AG09309 (cell line): ENCODE data around the gene PGK1.
"Not testable (repeated sequence)": the region's sequence is repeated elsewhere in the genome, so short reads cannot be mapped to it uniquely, and the experiment has no call there.

Experiments
- DNase-seq: peaks from one replicate; pipeline ENCODE4 v3.0.0-alpha.2; 2010; ENCODE audit warnings: low read depth
- H3K4me3 ChIP-seq: 2 replicates; pipeline ENCODE4 v1.5.1; 2011; ENCODE audit warnings: mild to moderate bottlenecking, low read depth, low read length, moderate library complexity; ENCODE audit not compliant: control insufficient read depth
- TF ChIP-seq, protein P1 (sequence below): IDR thresholded peaks from 2 replicates; pipeline ENCODE4 v1.5.1; 2011; ENCODE audit warnings: mild to moderate bottlenecking, low read depth, low read length, inconsistent platforms; ENCODE audit not compliant: insufficient read depth, control insufficient read depth; ENCODE audit errors: missing control alignments

The PGK1 gene

DNA sequence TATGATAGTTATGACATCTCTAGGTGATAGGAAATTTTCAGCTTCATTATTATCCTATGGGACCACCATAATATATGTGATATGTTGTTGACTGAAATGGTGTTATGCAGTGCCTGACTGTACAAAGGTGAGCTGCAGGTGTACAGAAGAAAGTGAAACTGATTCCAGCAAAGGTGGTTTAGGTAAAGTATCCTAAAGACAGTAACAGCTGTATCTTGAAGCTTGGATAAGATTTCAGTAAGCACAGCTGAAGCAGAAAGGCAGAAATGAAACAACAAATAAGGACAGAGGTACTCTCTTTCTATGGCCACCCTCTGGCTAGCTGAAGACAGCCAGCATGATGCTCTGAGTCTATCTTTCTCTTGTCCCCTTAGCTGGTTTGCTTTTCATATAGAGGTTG lies 30.0 kb upstream of the PGK1 start:
- H3K4me3 ChIP-seq: no peak overlapping the region
- TF ChIP-seq, protein P1, sequence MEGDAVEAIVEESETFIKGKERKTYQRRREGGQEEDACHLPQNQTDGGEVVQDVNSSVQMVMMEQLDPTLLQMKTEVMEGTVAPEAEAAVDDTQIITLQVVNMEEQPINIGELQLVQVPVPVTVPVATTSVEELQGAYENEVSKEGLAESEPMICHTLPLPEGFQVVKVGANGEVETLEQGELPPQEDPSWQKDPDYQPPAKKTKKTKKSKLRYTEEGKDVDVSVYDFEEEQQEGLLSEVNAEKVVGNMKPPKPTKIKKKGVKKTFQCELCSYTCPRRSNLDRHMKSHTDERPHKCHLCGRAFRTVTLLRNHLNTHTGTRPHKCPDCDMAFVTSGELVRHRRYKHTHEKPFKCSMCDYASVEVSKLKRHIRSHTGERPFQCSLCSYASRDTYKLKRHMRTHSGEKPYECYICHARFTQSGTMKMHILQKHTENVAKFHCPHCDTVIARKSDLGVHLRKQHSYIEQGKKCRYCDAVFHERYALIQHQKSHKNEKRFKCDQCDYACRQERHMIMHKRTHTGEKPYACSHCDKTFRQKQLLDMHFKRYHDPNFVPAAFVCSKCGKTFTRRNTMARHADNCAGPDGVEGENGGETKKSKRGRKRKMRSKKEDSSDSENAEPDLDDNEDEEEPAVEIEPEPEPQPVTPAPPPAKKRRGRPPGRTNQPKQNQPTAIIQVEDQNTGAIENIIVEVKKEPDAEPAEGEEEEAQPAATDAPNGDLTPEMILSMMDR: no peak
- no peak for DNase-seq

DNA sequence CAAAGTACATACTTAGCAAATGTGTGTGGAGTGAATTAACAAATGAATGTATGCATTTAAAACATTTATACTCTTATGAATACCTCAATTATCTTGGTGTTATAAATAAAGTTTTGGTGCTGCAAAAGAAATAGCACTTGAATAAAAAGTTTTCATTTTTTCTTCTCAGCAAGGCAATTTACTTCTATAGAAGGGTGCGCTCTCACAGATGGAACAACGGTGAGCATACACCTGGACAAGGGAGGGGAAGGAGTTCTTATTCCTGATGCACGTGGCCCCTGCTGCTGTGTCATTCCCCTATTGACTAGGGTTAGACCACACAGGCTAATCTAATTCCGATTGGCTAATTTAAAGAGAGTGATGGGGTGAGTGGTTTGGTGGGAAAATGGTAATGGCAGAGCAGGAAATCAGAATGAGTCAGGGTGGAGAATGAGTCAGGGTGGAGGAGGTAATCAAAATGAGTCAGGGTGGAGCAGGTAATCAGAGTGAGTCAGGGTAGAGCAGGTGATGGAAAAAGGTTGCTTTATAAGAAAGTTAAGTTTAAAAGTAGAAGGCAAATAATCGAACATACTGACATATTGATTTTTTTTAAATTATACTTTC lies 28.2 kb upstream of the PGK1 start:
- DNase-seq: no peak
- TF ChIP-seq, protein P1: no peak
- H3K4me3 ChIP-seq: no peak overlapping the region

DNA sequence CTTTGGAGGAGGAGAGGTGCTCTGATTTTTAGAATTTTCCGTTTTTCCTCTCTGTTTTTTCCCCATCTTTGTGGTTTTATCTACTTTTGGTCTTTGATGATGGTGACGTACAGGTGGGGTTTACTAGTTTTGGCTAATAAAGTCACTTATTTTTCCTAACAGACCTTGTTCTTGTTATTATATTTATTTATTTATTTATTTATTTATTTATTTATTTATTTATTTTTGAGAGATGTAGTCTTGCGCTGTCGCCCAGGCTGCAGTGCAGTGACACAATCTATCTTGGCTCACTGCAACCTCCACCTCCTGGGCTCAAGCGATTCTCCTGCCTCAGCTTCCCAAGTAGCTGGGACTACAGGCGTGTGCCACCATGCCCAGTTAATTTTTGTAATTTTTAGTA lies 22.6 kb upstream of the PGK1 start:
- H3K4me3 ChIP-seq, DNase-seq: not testable (repeated sequence)

DNA sequence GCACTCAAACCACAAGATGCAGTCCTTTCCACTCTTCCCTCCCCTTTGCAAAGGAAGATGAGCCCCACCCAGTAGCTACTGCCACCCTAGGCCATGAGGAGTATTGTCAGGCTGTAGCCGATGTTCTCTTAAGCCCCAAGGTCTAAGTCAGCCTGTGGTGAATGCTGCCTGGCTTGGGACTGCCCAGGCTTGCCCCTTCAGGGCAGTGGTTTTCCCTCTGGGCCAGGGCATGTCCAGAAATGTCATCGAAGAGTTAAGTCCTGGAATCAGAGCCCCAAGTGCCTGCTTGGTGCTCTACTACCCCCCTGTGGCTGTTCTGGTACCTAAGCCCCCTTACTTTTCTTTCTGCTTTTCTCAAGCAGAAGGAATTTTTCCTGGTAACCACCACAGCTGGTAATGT lies 11.8 kb upstream of the PGK1 start:
- DNase-seq: no peak
- no peak overlapping the region for H3K4me3 ChIP-seq
- TF ChIP-seq, protein P1: peak; percentile 52

DNA sequence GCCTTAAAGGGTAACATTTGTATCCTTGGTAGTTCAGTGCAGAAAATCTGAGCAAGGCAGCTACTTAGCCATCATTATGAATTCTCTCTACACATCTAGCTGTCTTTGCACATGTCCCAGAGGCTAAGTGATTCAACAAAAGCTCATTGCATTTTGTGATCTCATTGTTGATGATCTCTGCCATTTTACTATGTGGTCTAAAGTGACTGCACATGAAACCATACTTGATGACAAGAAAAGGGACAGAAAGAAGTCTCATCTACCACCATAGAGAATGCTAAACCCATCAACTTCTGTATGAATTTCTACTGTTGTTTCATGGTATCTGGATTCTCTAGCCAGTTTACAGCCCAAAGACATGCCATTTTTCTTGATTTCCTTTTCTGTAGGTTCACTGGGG lies 5.9 kb upstream of the PGK1 start:
- no peak overlapping the region for H3K4me3 ChIP-seq
- no peak for DNase-seq
- TF ChIP-seq, protein P1: no peak

DNA sequence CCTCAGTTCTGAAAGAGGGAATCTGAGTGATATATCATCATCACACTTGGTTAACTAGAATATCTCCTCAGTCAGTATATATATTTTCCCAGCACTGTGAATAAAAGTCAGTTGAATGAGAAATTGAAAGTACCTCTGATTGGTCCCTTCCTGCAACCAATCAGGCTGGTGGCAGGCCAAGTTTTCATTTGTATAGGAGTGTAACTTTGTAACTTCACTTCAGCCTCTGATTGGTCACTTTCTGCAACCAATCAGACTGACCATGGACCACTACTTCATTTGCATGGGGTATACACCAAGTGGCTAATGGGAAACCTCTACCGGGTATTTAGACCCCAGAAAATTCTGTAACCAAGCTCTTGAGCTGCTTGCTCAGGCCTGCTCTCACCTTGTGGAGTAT lies 2.0 kb upstream of the PGK1 start:
- no peak for DNase-seq
- TF ChIP-seq, protein P1: no peak
- H3K4me3 ChIP-seq: no peak overlapping the region

DNA sequence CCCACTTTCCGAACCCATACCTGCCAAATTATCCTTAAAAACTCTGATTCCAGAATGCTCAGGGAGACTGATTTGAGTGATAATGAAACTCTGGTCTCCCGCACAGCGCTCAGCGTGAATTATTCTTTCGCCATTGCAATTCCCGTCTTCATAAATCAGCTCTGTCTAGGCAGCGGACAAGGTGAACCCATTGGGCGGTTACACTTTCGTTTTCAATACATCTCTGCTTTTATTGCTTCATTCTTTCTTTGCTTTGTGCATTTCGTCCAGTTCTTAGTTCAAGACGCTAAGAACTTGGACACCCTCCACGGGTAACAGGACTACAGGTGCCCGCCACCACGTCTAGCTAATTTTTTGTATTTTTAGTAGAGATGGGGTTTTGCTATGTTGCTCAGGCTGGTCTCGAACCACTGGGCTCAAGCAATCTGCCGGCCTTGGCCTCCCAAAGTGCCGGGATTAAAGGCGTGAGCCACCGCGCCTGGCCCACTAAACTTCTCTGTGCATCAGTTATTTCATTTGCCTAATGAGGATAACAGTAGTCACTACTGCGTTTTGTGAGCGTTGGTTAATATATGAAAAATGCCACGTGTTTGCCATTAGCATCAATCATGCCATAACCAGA lies 936 bp upstream of the PGK1 start:
- TF ChIP-seq, protein P1: no peak
- H3K4me3 ChIP-seq: peak overlapping the region; percentile 45
- DNase-seq: no peak
